T47D (cell line): ENCODE data around the gene SF3B3.

Source experiments
- DNase-seq, 2 experiments: peaks; one replicate each; pipeline versions ENCODE4 v3.0.0 to v3.0.0-alpha.2; 2011 to 2012; ENCODE audit warnings: low read depth in 1 of 2, low spot score in 1 of 2
- JUND ChIP-seq: IDR thresholded peaks from 2 replicates; pipeline ENCODE4 v1.6.1; 2012; ENCODE audit warnings: low read depth
- in situ Hi-C: cut with HindIII; loops from 2 replicates; pipeline ENCODE4 v1.10.0; 2016; ENCODE audit warnings: low sequenced_read_pairs, low pct_unique_long_range_greater_than_20kb

SF3B3 gene

GRCh38 chr16:70592106-70592571 is 68.5 kb downstream of the SF3B3 start:
- in situ Hi-C loops: no loop called here
- no peak for TF ChIP-seq JUND
- no peak for DNase-seq

- TF ChIP-seq JUND: no peak
- no peak for DNase-seq
- in situ Hi-C loops: no loop called here
These were observed 69.9 kb downstream of the SF3B3 start for GRCh38 chr16:70593544-70593943.

GRCh38 chr16:70594569-70594968 is 71.0 kb downstream of the SF3B3 start:
- no peak for TF ChIP-seq JUND
- in situ Hi-C loops: no loop called here
- peak in 1 of 2 experiments; percentile 63 for DNase-seq

GRCh38 chr16:70597135-70597835 is 73.7 kb downstream of the SF3B3 start:
- no peak for DNase-seq
- in situ Hi-C loops: no loop called here
- no peak for TF ChIP-seq JUND

GRCh38 chr16:70598937-70599503 is 75.4 kb downstream of the SF3B3 start:
- no peak for TF ChIP-seq JUND
- in situ Hi-C loops: no loop called here

GRCh38 chr16:70600730-70601129 is 77.1 kb downstream of the SF3B3 start:
- no peak for TF ChIP-seq JUND
- no peak for DNase-seq
- in situ Hi-C loops: no loop called here

More at GRCh38 chr16:70598937-70599503, 75.4 kb downstream of the SF3B3 start:
- no peak for DNase-seq

GRCh38 chr16:70601576-70602575 is 78.3 kb downstream of the SF3B3 start:
- TF ChIP-seq JUND: no peak
- DNase-seq: no peak
- in situ Hi-C loops: no loop called here

GRCh38 chr16:70602831-70603230 is 79.2 kb downstream of the SF3B3 start:
- DNase-seq: no peak
- in situ Hi-C loops: no loop called here
- no peak for TF ChIP-seq JUND

GRCh38 chr16:70604407-70605282 is 81.0 kb downstream of the SF3B3 start:
- in situ Hi-C loops: no loop called here
- TF ChIP-seq JUND: no peak
- DNase-seq: no peak

GRCh38 chr16:70605283-70605657 is 81.7 kb downstream of the SF3B3 start:
- TF ChIP-seq JUND: no peak
- no peak for DNase-seq
- in situ Hi-C loops: no loop called here

- peak in 1 of 2 experiments; percentile 7 for DNase-seq
- in situ Hi-C loops: no loop called here
- no peak for TF ChIP-seq JUND
These were observed 84.9 kb downstream of the SF3B3 start for GRCh38 chr16:70608521-70608920.
